Common myeloid progenitor, CD34-positive (primary cell): ENCODE measurements around the gene PPP1R13B.

ENCODE experiments used
- CTCF ChIA-PET: fragments of 350-600 bp; sonication (Branson Sonifier 250); formaldehyde crosslinking; loops from one replicate; lab custom pipeline; 2021; ENCODE audit warnings: antibody characterized with exemption; lab: Charles Lee
- POLR2A ChIA-PET: fragments of 350-600 bp; sonication (Branson Sonifier 250); formaldehyde crosslinking; loops from one replicate; lab custom pipeline; 2021; ENCODE audit warnings: antibody characterized with exemption; lab: Charles Lee
- DNase-seq, 3 donors: peaks; one replicate each; pipeline versions ENCODE4 v3.0.0 to v3.0.0-alpha.2; 2013
- H3K27ac ChIP-seq, 2 experiments: 1 replicate in 1 of 2; 2 replicates in 1 of 2; pipeline ENCODE4 v1.7.0; 2013; ENCODE audit warnings: inconsistent platforms in 2 of 2, low read length in 2 of 2, mild to moderate bottlenecking in 2 of 2, low read depth in 1 of 2, moderate library complexity in 1 of 2; ENCODE audit not compliant: severe bottlenecking in 2 of 2, insufficient read depth in 1 of 2, poor library complexity in 1 of 2
- H3K27me3 ChIP-seq, 5 experiments: replicated peaks in 2 of 5; 1 replicate in 3 of 5; 2 replicates in 2 of 5; pipeline versions ENCODE4 v1.6.1 to v1.7.0; 2013; ENCODE audit warnings: low read length in 4 of 5, mild to moderate bottlenecking in 2 of 5, moderate library complexity in 2 of 5, inconsistent platforms in 1 of 5; ENCODE audit not compliant: insufficient read depth in 5 of 5, control insufficient read depth in 4 of 5
- H3K36me3 ChIP-seq, 4 experiments: 1 replicate in 2 of 4; 2 replicates in 2 of 4; pipeline versions ENCODE4 v1.6.1 to v1.7.0; 2013; ENCODE audit warnings: low read length in 3 of 4, control low read depth in 1 of 4, mild to moderate bottlenecking in 1 of 4; ENCODE audit not compliant: control insufficient read depth in 4 of 4, insufficient read depth in 4 of 4
- H3K4me1 ChIP-seq, 4 experiments: 1 replicate in 3 of 4; 2 replicates in 1 of 4; pipeline versions ENCODE4 v1.6.1 to v1.7.1; 2013; ENCODE audit warnings: low read length in 3 of 4, mild to moderate bottlenecking in 3 of 4, control low read depth in 1 of 4, inconsistent platforms in 1 of 4, moderate library complexity in 1 of 4; ENCODE audit not compliant: control insufficient read depth in 4 of 4, insufficient read depth in 4 of 4; ENCODE audit errors: control extremely low read depth in 1 of 4
- H3K4me3 ChIP-seq, 7 experiments: 1 replicate in 4 of 7; 2 replicates in 3 of 7; pipeline versions ENCODE4 v1.5.1 to v1.7.0; 2013; ENCODE audit warnings: mild to moderate bottlenecking in 7 of 7, low read length in 6 of 7, moderate library complexity in 6 of 7, inconsistent platforms in 2 of 7, low read depth in 2 of 7, control low read depth in 1 of 7; ENCODE audit not compliant: insufficient read depth in 4 of 7, control insufficient read depth in 1 of 7; ENCODE audit errors: extremely low read depth in 1 of 7
- H3K9me3 ChIP-seq, 5 experiments: 1 replicate in 4 of 5; 2 replicates in 1 of 5; pipeline versions ENCODE4 v1.6.1 to v1.7.1; 2013; ENCODE audit warnings: low read length in 4 of 5, mild to moderate bottlenecking in 2 of 5, inconsistent platforms in 1 of 5, low read depth in 1 of 5, moderate library complexity in 1 of 5; ENCODE audit not compliant: control insufficient read depth in 4 of 5, insufficient read depth in 2 of 5; ENCODE audit errors: control extremely low read depth in 1 of 5
- WGBS: methylation state at CpG from one replicate; pipeline ENCODE4 v1.1.5; 2013; ENCODE audit not compliant: insufficient coverage; 5-methylcytosine and 5-hydroxymethylcytosine counted together

Gene PPP1R13B

GRCh38 chr14:103773521-103773920, 73.9 kb downstream of the PPP1R13B start:
- ChIA-PET CTCF (no interaction called here), POLR2A (no interaction called here)
- Histone ChIP-seq H3K4me1 (no peaks in the 10 kb centered on the region), H3K27ac (no peak overlapping the region), H3K27me3 (no peaks in the 10 kb centered on the region), H3K9me3 (peaks cover 0 to 5% (median 0%) of the 10 kb centered on the region in 5 experiments), H3K4me3 (no peak overlapping the region), H3K36me3 (no peaks in the 10 kb centered on the region)
- no peak for DNase-seq
- no CpG with 5 or more reads among the region's 2 CpGs for WGBS

GRCh38 chr14:103772078-103772712, 75.2 kb downstream of the PPP1R13B start:
- Histone ChIP-seq H3K4me1 (no peaks in the 10 kb centered on the region), H3K9me3 (peaks cover 0 to 5% (median 0%) of the 10 kb centered on the region in 5 experiments), H3K27ac (no peak overlapping the region), H3K27me3 (no peaks in the 10 kb centered on the region), H3K4me3 (no peak overlapping the region), H3K36me3 (no peaks in the 10 kb centered on the region)
- no peak for DNase-seq
- ChIA-PET CTCF (no interaction called here), POLR2A (no interaction called here)
- WGBS: 100% methylated on average over 1 of the region's 1 CpG

- Histone ChIP-seq H3K27me3 (no peaks in the 10 kb centered on the region), H3K36me3 (no peaks in the 10 kb centered on the region), H3K27ac (no peak overlapping the region), H3K9me3 (peaks cover 0 to 5% (median 0%) of the 10 kb centered on the region in 5 experiments), H3K4me1 (no peaks in the 10 kb centered on the region), H3K4me3 (no peak overlapping the region)
- DNase-seq: no peak
- 90% methylated on average over 2 of the region's 4 CpGs for WGBS
- POLR2A ChIA-PET: interaction anchor here (0.6 kb wide), 1 partner anchor 30 kb away, joined by 3 read pairs; no protein-coding TSS in a partner anchor
- CTCF ChIA-PET: interaction anchor here (1.7 kb wide), 1 partner anchor 53 kb away, joined by 3 read pairs; no protein-coding TSS in a partner anchor
Measured at GRCh38 chr14:103770902-103771301, 76.5 kb downstream of the PPP1R13B start.

- CTCF ChIA-PET: interaction anchor here (1.7 kb wide), 1 partner anchor 52 kb away, joined by 3 read pairs; no protein-coding TSS in a partner anchor
Measured at GRCh38 chr14:103770500-103770899, 76.9 kb downstream of the PPP1R13B start.

GRCh38 chr14:103767336-103767894, 80.0 kb downstream of the PPP1R13B start:
- H3K4me3 ChIP-seq: no peak overlapping the region
- no peaks in the 10 kb centered on the region for H3K36me3 ChIP-seq
- H3K27ac ChIP-seq: no peak overlapping the region
- ChIA-PET CTCF (no interaction called here), POLR2A (interaction anchor here (0.6 kb wide), 1 partner anchor 341 kb away, joined by 3 read pairs; no protein-coding TSS in a partner anchor)
- no peaks in the 10 kb centered on the region for H3K4me1 ChIP-seq
- H3K27me3 ChIP-seq: no peaks in the 10 kb centered on the region
- WGBS: 96% methylated on average over 4 of the region's 4 CpGs
- peaks cover 0 to 5% (median 0%) of the 10 kb centered on the region in 5 experiments for H3K9me3 ChIP-seq
- DNase-seq: no peak

More at GRCh38 chr14:103770500-103770899, 76.9 kb downstream of the PPP1R13B start:
- POLR2A ChIA-PET: interaction anchor here (0.6 kb wide), 1 partner anchor 29 kb away, joined by 3 read pairs; no protein-coding TSS in a partner anchor
- no peaks in the 10 kb centered on the region for H3K27me3 ChIP-seq
- WGBS: no CpG with 5 or more reads among the region's 2 CpGs
- no peaks in the 10 kb centered on the region for H3K4me1 ChIP-seq
- DNase-seq: no peak
- peaks cover 0 to 5% (median 0%) of the 10 kb centered on the region in 5 experiments for H3K9me3 ChIP-seq
- no peaks in the 10 kb centered on the region for H3K36me3 ChIP-seq
- no peak overlapping the region for H3K4me3 ChIP-seq
- no peak overlapping the region for H3K27ac ChIP-seq

GRCh38 chr14:103765526-103765925, 81.8 kb downstream of the PPP1R13B start:
- Histone ChIP-seq H3K27ac (no peak overlapping the region), H3K9me3 (no peaks in the 10 kb centered on the region), H3K36me3 (no peaks in the 10 kb centered on the region), H3K4me1 (no peaks in the 10 kb centered on the region), H3K4me3 (no peak overlapping the region), H3K27me3 (no peaks in the 10 kb centered on the region)
- no peak for DNase-seq
- ChIA-PET CTCF (no interaction called here), POLR2A (no interaction called here)
- WGBS: 38% methylated on average over 3 of the region's 3 CpGs
